Measurements from ENCODE around the gene CORO6. TPM values are rescaled to one million over a fixed set of nuclear protein-coding genes. Genes with fewer than 3 reads are reported as not detected.

Gene CORO6
- total RNA-seq, 1 experiment from 2014 or later, result 2.3 TPM

DNA sequence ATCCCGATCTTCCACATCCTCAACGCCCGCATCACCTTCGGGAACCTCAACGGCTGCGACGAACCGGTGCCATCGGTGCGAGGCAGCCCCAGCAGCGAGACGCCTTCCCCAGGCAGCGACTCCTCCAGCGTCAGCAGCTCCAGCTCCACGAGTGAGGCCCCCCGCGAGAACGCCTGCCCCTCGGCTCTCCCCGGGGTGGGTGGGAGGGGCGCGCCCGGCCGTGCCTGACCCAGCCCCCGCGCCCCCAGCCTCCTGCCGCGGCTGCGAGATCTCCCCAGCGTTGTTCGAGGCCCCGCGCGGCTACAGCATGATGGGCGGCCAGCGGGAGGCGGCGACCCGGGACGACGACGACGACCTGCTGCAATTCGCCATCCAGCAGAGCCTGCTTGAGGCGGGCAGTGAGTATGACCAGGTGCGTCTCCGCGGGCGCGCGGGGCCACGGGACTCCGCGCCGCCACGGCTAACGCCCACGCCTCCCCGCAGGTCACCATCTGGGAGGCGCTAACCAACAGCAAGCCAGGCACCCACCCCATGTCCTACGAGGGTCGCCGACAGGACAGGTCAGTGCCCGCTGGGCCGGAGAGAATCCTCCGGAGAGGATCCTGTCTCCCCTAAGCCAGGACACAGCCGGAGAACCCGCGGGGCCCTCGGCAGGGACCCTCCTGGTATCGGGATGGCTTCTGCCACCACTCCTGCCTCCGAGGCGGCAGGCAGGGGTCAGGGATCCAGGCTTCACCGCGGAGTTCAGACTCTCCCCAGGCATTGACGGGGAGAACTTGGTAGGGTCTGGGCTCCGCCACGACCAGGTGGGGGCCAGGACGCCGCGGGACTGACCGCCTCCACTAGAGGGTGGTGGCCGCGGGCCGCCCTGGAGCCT, 10.1 kb downstream of the CORO6 start:
- H3K23me2 ChIP-seq (ENCODE audit: insufficient read length, low read depth, low read length, poor library complexity, severe bottlenecking), result peaks cover 9% of the 10 kb centered on the region
- no peak overlapping the region for H2BK12ac ChIP-seq (ENCODE audit: insufficient read length, low read depth, low read length)
- no peak overlapping the region for H2BK15ac ChIP-seq (ENCODE audit: low read depth, low read length)
- no peak overlapping the region for H3K4me2 ChIP-seq (ENCODE audit: insufficient read depth, insufficient read length, low read length)
- H4K8ac ChIP-seq (replicated peaks; ENCODE audit: insufficient read length, low read depth, low read length), result no peak overlapping the region
- H3K27ac ChIP-seq (ENCODE audit: insufficient read length, low read depth, low read length), result no peak overlapping the region
- H3K79me1 ChIP-seq (ENCODE audit: insufficient read depth, low read depth, low read length, poor library complexity, severe bottlenecking), result no peaks in the 10 kb centered on the region
- no peak overlapping the region for H2BK20ac ChIP-seq (ENCODE audit: low read depth, low read length, poor library complexity, severe bottlenecking)
- no peak overlapping the region for H4K5ac ChIP-seq (ENCODE audit: insufficient read length, low read depth, low read length)
- H3K27me3 ChIP-seq (ENCODE audit: insufficient read depth, low read length), result peaks cover 11% of the 10 kb centered on the region
- no peak overlapping the region for H3T11ph ChIP-seq (ENCODE audit: low read length)
- H3K79me2 ChIP-seq (ENCODE audit: insufficient read depth, low read length), result no peaks in the 10 kb centered on the region
- no peak overlapping the region for H2BK5ac ChIP-seq (ENCODE audit: insufficient read length, low read length)
- no peaks in the 10 kb centered on the region for H3K9me3 Mint-ChIP-seq
- H4K91ac ChIP-seq (ENCODE audit: insufficient read length, low read depth, low read length), result no peak overlapping the region
- no peak overlapping the region for H2AFZ ChIP-seq (ENCODE audit: low read length)
- no peak overlapping the region for H3K56ac ChIP-seq (ENCODE audit: insufficient read length, low read depth, low read length)
- H3K27ac Mint-ChIP-seq, result no peak overlapping the region
- peaks cover 52% of the 10 kb centered on the region for H3K27me3 Mint-ChIP-seq (ENCODE audit: low read depth)
- H3K4me3 Mint-ChIP-seq, result no peak overlapping the region
- peak; percentile 55 for DNase-seq
- peaks cover 18 to 38% of the 10 kb centered on the region in 2 experiments for H3K4me1 Mint-ChIP-seq
- no peaks in the 10 kb centered on the region for H3K9me3 ChIP-seq (ENCODE audit: control insufficient read depth, low read depth, low read length)
- TF ChIP-seq, protein P1, sequence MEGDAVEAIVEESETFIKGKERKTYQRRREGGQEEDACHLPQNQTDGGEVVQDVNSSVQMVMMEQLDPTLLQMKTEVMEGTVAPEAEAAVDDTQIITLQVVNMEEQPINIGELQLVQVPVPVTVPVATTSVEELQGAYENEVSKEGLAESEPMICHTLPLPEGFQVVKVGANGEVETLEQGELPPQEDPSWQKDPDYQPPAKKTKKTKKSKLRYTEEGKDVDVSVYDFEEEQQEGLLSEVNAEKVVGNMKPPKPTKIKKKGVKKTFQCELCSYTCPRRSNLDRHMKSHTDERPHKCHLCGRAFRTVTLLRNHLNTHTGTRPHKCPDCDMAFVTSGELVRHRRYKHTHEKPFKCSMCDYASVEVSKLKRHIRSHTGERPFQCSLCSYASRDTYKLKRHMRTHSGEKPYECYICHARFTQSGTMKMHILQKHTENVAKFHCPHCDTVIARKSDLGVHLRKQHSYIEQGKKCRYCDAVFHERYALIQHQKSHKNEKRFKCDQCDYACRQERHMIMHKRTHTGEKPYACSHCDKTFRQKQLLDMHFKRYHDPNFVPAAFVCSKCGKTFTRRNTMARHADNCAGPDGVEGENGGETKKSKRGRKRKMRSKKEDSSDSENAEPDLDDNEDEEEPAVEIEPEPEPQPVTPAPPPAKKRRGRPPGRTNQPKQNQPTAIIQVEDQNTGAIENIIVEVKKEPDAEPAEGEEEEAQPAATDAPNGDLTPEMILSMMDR (conservative IDR thresholded peaks at IDR 0.05), result no peak
- no peak overlapping the region for H2BK120ac ChIP-seq (ENCODE audit: low read depth, low read length, poor library complexity, severe bottlenecking)
- H3K14ac ChIP-seq (ENCODE audit: insufficient read depth, low read length), result no peak overlapping the region
- no peak overlapping the region for H3K9ac ChIP-seq (ENCODE audit: extremely low read depth, insufficient read length, low read length)
- no peak overlapping the region for H3K4ac ChIP-seq (ENCODE audit: low read depth, low read length)
- H3K36me3 Mint-ChIP-seq (ENCODE audit: insufficient read depth in 1 of 3, low read depth in 3 of 3), result peaks cover 2 to 10% (median 8%) of the 10 kb centered on the region in 3 experiments; a peak in 4 of 7 replicates
- H4K20me1 ChIP-seq (ENCODE audit: control insufficient read depth, insufficient read depth, insufficient read length), result no peaks in the 10 kb centered on the region
- H3K23ac ChIP-seq (ENCODE audit: insufficient read length, low read depth, low read length), result no peak overlapping the region
- no peak overlapping the region for H3K18ac ChIP-seq (ENCODE audit: insufficient read length, low read depth, low read length)
- no peak overlapping the region for H2AK5ac ChIP-seq (ENCODE audit: insufficient read length, low read length)
- WGBS (ENCODE audit: extremely low coverage, insufficient read length, low lambda C conversion rate), result no CpG with 5 or more reads among the region's 85 CpGs
- no peaks in the 10 kb centered on the region; the same call in 1 of the 2 replicates for H3K4me1 ChIP-seq (ENCODE audit: insufficient read depth, low read length)
